GM19240 (cell line): Measurements from ENCODE around the gene CEBPZ.
A peak's percentile ranks its signal among the peaks of the same experiment; 100 is the strongest.
"Not testable (repeated sequence)": the region's sequence is repeated elsewhere in the genome, so short reads cannot be mapped to it uniquely, and the experiment has no call there.

Experiments used
- DNase-seq: peaks from one replicate; pipeline ENCODE4 v3.0.0; 2011; ENCODE audit warnings: low spot score; ENCODE audit not compliant: insufficient read length

CEBPZ gene

DNA sequence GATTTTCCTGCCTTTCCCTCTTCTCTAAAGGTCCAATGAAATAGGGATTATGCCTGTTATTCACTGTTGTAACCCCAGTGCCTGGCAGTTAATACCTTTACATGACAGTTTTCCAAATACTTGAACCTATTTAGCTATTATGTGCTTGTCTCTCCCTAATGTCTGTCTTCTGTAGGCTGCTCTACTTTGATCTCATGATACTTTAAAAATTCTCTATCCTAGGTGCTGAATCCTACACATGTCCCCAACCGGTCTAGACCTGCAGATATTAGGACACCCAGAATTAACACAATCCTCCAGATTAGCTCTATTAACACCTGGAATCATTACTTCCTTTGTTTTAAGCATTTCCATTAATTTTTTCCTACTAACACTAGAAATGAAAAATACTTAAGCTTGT, 7.3 kb downstream of the CEBPZ start:
- no peak for DNase-seq

GRCh38 chr2:37223131-37223530, 8.3 kb downstream of the CEBPZ start:
- no peak for DNase-seq

DNA sequence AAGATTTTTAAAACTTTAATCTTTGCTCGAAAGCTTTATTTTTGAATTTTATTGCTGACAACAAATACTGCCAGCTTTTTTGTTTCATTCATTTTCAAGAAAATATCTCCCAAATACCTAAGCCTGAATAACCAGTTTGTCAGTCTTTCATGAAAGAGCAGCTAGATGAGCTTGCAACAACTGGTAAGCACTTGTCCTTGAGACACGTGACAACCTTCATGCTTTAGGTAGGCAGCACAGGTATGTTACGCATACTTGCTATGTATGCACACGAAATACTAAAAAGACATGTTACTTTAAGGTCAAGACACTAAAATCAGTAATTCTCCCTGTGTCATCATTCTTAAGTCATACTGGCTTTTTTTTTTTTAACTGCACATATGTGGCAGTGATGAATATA, 12.3 kb downstream of the CEBPZ start:
- no peak for DNase-seq

- DNase-seq: no peak
These were observed 16.1 kb downstream of the CEBPZ start for GRCh38 chr2:37215250-37215649.

DNA sequence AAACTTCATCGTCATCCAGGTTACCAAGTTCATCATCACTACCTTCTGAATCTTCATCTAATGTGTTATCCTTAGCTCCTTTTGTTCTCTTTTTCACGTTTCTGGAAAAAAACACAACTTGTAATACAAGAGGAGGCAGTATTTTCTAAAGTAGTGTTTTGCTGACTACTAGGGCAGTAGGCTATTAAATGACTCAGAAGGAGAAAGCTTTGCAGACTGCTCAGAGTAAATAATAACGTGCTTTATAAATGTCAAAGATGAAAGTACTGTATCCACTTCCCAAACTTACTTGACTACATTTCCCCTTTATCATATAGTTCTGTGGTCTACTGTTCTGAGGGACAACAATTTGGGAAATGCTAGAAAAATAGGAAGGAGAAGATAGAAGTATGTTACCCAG, 19.5 kb downstream of the CEBPZ start:
- DNase-seq: no peak

DNA sequence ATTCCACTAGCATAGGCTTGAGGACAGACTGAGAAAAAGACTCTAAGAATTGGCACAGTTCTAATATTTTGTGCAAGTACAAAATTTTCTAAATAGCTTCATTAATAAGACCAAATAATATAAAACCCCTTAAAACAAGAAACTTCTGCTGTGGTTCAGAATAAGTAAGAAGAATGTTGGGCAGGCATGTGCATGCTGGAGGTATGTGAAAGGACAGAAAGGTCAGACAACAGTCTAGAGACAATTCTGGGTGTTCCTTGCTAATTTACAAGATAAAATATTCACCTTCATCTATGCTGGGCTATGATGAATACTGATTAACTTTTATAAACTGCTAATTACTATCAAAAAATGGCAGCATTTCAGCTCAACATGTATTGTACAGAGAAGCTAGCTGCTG, 20.2 kb downstream of the CEBPZ start:
- DNase-seq: no peak

DNA sequence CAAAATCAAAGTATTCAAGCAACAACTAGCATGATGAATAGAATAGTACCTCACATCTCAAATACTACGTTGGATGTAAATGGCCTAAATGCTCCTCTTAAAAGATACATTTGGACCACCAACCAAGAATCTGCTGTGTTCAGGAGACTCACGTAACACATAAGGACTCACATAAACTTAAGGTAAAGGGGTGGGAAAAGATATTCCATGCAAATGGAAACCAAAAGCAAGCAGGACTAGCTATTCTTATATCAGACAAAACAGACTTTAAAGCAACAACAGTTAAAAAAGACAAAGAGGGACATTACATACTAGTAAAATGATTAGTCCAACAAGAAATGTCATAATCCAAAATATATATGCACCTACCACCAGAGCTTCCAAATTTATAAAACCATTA, 24.6 kb downstream of the CEBPZ start:
- DNase-seq: not testable (repeated sequence)

DNA sequence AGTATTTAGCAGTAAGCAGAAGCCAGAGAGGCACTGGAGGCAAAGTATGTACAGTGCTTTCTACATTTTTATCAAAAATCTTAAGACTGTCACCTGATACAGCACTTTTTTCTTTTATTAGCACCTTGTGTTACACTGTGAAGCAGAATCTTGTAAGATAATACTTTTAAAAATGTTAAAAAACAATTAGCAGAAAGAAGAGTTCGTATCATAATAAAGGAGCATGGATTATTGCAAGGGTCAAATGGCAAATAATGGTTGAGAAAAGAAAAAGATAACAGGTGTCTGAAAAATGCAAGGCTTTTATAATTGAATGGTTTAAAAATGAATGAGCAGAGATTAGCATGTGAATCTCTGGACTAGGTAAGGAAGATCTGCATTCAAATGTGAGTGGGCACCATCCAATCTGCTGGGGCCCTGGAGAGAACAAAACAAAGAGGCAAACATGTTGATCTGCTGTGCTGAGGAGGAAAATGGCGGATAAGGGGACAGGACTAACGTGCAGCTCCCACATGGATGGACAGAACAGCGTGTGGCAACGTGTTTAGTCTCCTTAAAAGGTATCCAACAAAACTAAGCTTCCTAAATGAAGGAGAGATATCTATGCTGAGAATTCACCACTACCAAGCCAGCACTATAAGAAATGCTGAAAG, 25.6 kb downstream of the CEBPZ start:
- no peak for DNase-seq

DNA sequence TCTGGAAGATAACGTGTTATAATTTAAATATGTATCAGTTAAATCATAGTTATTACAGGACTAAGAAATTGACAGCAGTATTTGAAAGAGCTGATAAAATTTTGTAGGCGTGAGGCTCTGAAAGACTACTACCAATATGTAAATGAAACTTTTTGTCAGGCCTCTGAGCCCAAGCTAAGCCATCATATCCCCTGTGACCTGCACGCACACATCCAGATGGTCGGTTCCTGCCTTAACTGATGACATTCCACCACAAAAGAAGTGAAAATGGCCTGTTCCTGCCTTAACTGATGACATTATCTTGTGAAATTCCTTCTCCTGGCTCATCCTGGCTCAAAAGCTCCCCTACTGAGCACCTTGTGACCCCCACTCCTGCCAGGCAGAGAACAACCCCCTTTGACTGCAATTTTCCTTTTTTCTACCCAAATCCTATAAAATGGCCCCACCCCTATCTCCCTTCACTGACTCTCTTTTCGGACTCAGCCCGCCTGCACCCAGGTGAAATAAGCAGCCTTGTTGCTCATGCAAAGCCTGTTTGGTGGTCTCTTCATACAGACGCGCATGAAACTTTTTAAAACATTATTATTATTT, 26.2 kb downstream of the CEBPZ start:
- DNase-seq: not testable (repeated sequence)

- DNase-seq: no peak
These were observed 27.7 kb downstream of the CEBPZ start for GRCh38 chr2:37203708-37204107.

GRCh38 chr2:37201766-37202165, 29.6 kb downstream of the CEBPZ start:
- DNase-seq: no peak

GRCh38 chr2:37201208-37201607, 30.2 kb downstream of the CEBPZ start:
- DNase-seq: no peak

- DNase-seq: no peak
These were observed 32.7 kb downstream of the CEBPZ start for GRCh38 chr2:37198681-37199065.

DNA sequence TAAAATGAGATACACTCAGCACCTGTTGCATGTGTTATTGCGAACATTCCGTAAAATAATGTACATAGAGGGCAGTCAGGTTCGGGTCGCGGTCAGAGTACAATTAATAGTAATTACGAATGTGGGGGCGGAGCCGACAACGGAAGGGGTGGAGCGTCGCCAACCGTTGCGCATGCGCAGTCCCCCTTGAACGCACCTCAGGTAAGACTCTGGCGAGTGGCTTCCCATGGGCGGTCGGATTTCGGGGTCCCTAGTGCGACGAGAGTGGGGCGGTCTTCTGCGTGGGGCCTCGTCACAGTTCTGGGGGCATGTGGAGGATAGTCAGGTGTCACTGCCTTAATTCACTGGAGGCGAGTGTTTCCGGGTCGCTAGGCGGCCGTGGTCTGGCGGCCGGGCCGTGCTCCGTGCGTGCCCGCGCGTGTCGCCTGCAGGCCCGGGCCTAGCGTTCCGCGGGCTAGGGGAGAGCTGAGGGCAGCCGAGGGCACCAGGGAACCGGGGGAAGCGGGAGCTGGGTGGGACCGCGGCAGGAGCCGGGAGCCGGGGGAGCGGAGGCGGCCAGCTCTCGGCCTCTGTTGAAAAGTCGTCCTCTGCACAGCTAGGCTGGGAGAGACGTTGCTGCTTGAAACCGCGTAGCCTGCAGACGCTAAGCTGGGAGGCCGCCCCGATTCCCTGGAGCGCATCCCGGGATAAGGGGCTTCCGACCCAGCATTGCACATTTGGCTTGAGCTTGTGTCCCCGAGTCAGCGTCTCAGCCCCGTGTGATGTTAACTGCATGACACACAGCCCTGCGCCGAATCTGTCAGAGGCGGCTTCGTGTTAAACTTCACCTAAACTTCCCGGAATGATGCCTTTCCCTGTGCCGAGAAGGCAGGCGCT, 34.8 kb downstream of the CEBPZ start, which contains the start of gene CEBPZOS:
CEBPZOS (plus strand) TSS at position 177 of the 876 bp plus-strand sequence. CDS start 3,209 bp downstream, outside the sequence.
- peak; percentile 55 for DNase-seq

DNA sequence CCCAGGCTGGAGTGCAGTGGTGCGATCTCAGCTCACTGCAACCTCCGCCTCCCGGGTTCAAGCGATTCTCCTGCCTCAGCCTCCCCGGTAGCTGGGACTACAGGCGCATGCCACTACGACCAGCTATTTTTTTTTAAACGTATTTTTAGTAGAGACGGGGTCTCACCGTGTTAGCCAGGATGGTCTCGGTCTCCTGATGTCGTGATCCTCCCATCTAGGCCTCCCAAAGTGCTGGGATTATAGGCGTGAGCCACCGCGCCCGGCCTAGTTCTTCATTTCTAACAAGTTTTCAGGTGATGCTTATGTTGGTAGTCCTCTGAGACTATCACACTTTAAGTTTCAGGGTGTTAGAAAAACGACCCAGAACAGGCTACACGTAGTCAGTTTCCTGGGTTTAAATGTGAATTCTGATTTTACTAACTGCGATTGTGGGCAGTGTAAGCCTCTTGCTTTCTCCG, 35.5 kb downstream of the CEBPZ start:
- not testable (repeated sequence) for DNase-seq

DNA sequence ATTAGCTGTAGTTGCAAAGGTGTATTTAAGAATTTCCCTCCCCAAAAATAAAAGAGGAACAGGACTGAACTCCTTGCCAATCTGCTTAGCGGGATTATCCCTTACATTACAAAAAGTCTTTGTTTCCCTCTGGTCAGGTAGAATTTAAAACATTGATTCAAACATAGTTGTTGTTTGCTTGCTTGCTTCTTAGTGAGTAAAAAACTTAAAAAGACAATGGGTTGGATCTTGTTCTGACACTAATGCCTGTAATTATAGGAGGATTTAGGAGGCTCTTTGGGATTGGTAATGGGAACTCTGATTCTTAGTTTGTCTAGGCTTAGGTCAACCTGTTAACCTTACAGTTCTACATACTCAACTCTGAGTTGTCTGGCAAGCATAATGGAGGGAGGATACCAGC, 38.8 kb downstream of the CEBPZ start:
- no peak for DNase-seq

DNA sequence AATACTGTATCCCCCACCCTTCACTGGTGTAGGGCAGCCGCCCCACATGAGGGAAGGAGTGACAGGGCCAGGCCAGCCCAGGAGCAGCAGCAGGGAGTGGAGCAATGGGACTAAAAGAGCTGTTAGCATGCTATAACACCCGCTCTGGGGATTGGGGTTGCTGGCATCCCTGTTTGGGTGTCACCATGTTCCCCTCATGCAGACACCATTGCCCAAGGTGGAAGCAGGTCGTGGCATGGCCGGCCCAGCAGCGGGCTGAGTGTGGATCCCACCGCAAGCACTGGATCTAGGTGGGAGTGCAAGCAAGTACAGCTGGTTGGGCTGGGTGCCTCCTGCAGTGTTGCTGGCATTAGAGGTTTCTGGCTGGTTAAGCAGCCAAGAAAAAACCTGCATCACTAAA, 39.6 kb downstream of the CEBPZ start:
- no peak for DNase-seq

GRCh38 chr2:37191253-37191652, 40.1 kb downstream of the CEBPZ start:
- DNase-seq: no peak

GRCh38 chr2:37190290-37190689, 41.1 kb downstream of the CEBPZ start:
- no peak for DNase-seq

- no peak for DNase-seq
These were observed 41.8 kb downstream of the CEBPZ start for GRCh38 chr2:37189452-37190153.

- DNase-seq: no peak
These were observed 42.8 kb downstream of the CEBPZ start, which contains the start of gene SULT6B1 for GRCh38 chr2:37188570-37188969. SULT6B1 (minus strand) TSS chr2:37188670; CDS start chr2:37188640, 30 bp downstream.
